ENCODE data around the gene CEP85L. TPM values are rescaled to one million over a fixed set of nuclear protein-coding genes. Genes with fewer than 3 reads are reported as not detected.

Gene CEP85L
- total RNA-seq, 4 donors from 2014 or later: 10.5 to 42.9 (median 17.1) TPM

GRCh38 chr6:118598324-118598723, 53.1 kb downstream of the CEP85L start:
- Histone ChIP-seq H3K4me3 (replicated peaks in 1 of 3) (no peak overlapping the region), H3K27ac (no peak overlapping the region), H3K9me3 (no peaks in the 10 kb centered on the region), H3K36me3 (no peaks in the 10 kb centered on the region), H3K27me3 (no peaks in the 10 kb centered on the region), H3K4me1 (no peaks in the 10 kb centered on the region)
- DNase-seq: no peak
- no peak for TF ChIP-seq CTCF (IDR thresholded peaks at IDR 0.05)
- no peak for TF ChIP-seq POLR2A (IDR thresholded peaks at IDR 0.05)
- 84 to 85% methylated on average over 2 of the region's 2 CpGs for WGBS, 2 donors
- intact Hi-C loops (cut with DNase I): no loop called here

- TF ChIP-seq CTCF (IDR thresholded peaks at IDR 0.05) (no peak), POLR2A (IDR thresholded peaks at IDR 0.05) (no peak)
- WGBS, 2 donors: 71 to 72% methylated on average over 3 of the region's 3 CpGs
- Histone ChIP-seq H3K27ac (no peak overlapping the region), H3K36me3 (no peaks in the 10 kb centered on the region), H3K4me3 (replicated peaks in 1 of 3) (no peak overlapping the region), H3K9me3 (no peaks in the 10 kb centered on the region), H3K27me3 (no peaks in the 10 kb centered on the region), H3K4me1 (no peaks in the 10 kb centered on the region)
- DNase-seq: no peak
- intact Hi-C loops (cut with DNase I): no loop called here
Measured at GRCh38 chr6:118597636-118598035, 53.8 kb downstream of the CEP85L start.

DNA sequence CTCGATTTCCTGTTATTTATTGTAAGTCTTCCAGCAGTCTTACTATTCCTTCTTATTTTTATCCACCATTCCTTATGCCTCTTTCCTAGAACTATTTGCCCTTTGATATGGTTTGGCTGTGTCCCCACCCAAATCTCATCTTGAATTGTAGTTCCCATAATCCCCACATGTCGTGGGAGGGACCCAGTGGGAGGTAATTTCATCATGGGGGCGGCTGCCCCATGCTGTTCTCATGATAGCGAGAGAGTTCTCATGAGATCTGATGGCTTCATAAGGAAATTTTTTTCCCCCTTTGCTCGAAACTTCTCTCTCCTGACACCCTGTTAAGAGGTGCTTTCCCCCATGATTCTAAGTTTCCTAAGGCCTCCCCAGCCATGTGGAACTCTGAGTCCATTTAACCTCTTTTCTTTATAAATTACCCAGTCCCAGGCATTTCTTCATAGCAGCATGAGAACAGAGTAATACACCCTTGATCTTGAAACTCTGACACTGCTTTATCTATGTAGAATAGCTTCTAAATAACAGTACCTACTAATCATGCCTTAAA, 54.5 kb downstream of the CEP85L start:
- DNase-seq: no peak
- Histone ChIP-seq H3K36me3 (no peaks in the 10 kb centered on the region), H3K4me1 (no peaks in the 10 kb centered on the region), H3K9me3 (no peaks in the 10 kb centered on the region), H3K4me3 (replicated peaks in 1 of 3) (no peak overlapping the region), H3K27ac (no peak overlapping the region), H3K27me3 (no peaks in the 10 kb centered on the region)
- no peak for TF ChIP-seq POLR2A (IDR thresholded peaks at IDR 0.05)
- 90 to 97% methylated on average over 5 of the region's 5 CpGs for WGBS, 2 donors
- intact Hi-C loops (cut with DNase I): no loop called here

DNA sequence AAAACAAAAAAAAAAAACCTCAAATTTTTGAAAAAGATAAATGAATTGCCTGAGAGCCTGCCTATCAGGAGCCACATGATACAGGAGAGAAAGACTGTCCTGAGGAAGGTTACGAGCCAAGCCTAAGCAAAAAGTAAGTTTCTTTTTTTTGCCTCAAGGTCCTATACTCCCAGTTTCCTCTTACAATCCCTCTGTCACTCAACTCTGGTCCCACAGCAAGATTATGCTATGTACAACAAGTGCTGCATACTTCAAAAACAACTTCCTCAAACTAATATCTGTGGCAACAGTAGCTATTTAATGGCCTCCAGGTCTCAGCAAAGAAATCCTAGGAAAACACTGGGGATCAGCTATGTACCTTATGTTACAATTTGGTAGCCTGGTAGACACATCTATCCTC, 56.5 kb downstream of the CEP85L start:
- H3K27me3 ChIP-seq: no peaks in the 10 kb centered on the region
- intact Hi-C loops (cut with DNase I): no loop called here
- no peaks in the 10 kb centered on the region for H3K4me1 ChIP-seq
- H3K4me3 ChIP-seq (replicated peaks in 1 of 3): no peak overlapping the region
- no peak overlapping the region for H3K27ac ChIP-seq
- WGBS, 2 donors: 95% methylated on average over 1 of the region's 1 CpG
- no peak for TF ChIP-seq CTCF (IDR thresholded peaks at IDR 0.05)
- no peak for TF ChIP-seq POLR2A (IDR thresholded peaks at IDR 0.05)
- H3K9me3 ChIP-seq: no peaks in the 10 kb centered on the region
- no peaks in the 10 kb centered on the region for H3K36me3 ChIP-seq
- no peak for DNase-seq

DNA sequence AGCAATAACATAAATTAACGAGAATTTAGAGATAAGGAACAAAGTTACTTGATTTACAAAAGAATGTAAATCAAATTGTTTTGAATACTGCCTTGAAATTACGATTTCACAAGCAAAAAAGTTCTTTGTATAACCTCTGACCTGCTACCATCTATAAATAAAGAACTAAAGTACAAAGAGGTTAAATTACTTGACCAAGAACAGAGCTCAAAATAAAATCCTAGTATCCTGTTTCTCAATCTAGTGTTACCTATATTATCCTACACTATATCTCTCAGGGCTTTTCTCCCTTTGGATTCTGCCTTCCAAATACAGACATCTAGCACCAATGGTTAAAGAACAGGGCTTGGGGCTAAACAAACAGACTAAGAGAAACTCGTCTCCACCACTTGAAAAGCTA, 59.5 kb downstream of the CEP85L start:
- no peaks in the 10 kb centered on the region for H3K27me3 ChIP-seq
- TF ChIP-seq POLR2A (IDR thresholded peaks at IDR 0.05): no peak
- TF ChIP-seq CTCF (IDR thresholded peaks at IDR 0.05): no peak
- no peak overlapping the region for H3K4me3 ChIP-seq (replicated peaks in 1 of 3)
- WGBS, 2 donors: 77 to 78% methylated on average over 3 of the region's 3 CpGs
- no peaks in the 10 kb centered on the region for H3K36me3 ChIP-seq
- H3K4me1 ChIP-seq: no peaks in the 10 kb centered on the region
- H3K9me3 ChIP-seq: no peaks in the 10 kb centered on the region
- no peak for DNase-seq
- intact Hi-C loops (cut with DNase I): no loop called here
- H3K27ac ChIP-seq: no peak overlapping the region
